CD4-positive, alpha-beta T cell (primary cell): ENCODE measurements around the gene RLBP1. TPM values are rescaled to one million over a fixed set of nuclear protein-coding genes. Genes with fewer than 3 reads are reported as not detected.

Source experiments
- ATAC-seq: fragments of 200-7000 bp; cut with Tn5 transposase; one replicate; pipeline ENCODE4 v1.10.0; 2022; ENCODE audit warnings: mild to moderate bottlenecking; ENCODE audit not compliant: poor library complexity
- CTCF ChIA-PET: fragments of 350-600 bp; sonication (Branson Sonifier 250); formaldehyde crosslinking; loops from one replicate; lab custom pipeline; 2021; ENCODE audit warnings: antibody characterized with exemption, inconsistent platforms; lab: Charles Lee
- POLR2A ChIA-PET: fragments of 350-600 bp; sonication (Branson Sonifier 250); formaldehyde crosslinking; loops from one replicate; lab custom pipeline; 2021; ENCODE audit warnings: antibody characterized with exemption, inconsistent platforms; lab: Charles Lee
- DNase-seq, 14 experiments: peaks; one replicate each; pipeline ENCODE4 v3.0.0-alpha.2; 2013 to 2020; ENCODE audit warnings: mixed read lengths in 2 of 14
- H3K27ac ChIP-seq, 2 donors: one replicate each; pipeline versions ENCODE4 v1.5.1 to v1.7.0; 2013; ENCODE audit warnings: low read length in 2 of 2, low read depth in 1 of 2, mild to moderate bottlenecking in 1 of 2
- H3K27me3 ChIP-seq, 2 experiments: 1 replicate in 1 of 2; 2 replicates in 1 of 2; pipeline versions ENCODE4 v1.6.1 to v1.7.0; 2013; ENCODE audit warnings: low read length in 2 of 2, control low read depth in 1 of 2, mild to moderate bottlenecking in 1 of 2, moderate library complexity in 1 of 2; ENCODE audit not compliant: insufficient read depth in 2 of 2, control insufficient read depth in 1 of 2
- H3K36me3 ChIP-seq: one replicate; pipeline ENCODE4 v1.6.1; 2013; ENCODE audit warnings: low read length, control low read depth; ENCODE audit not compliant: insufficient read depth
- H3K4me1 ChIP-seq: one replicate; pipeline ENCODE4 v1.6.1; 2013; ENCODE audit warnings: low read length, control low read depth; ENCODE audit not compliant: insufficient read depth
- H3K4me3 ChIP-seq: one replicate; pipeline ENCODE4 v1.5.1; 2013; ENCODE audit warnings: mild to moderate bottlenecking, low read length, moderate library complexity
- H3K9me3 ChIP-seq, 2 experiments: 1 replicate in 1 of 2; 2 replicates in 1 of 2; pipeline versions ENCODE4 v1.6.1 to v1.7.0; 2013; ENCODE audit warnings: low read length in 2 of 2, mild to moderate bottlenecking in 2 of 2, control low read depth in 1 of 2, moderate library complexity in 1 of 2; ENCODE audit not compliant: control insufficient read depth in 1 of 2, insufficient read depth in 1 of 2
- H3K27ac Mint-ChIP-seq: one replicate; pipeline ENCODE4 v1.8.0; 2020; ENCODE audit warnings: mixed read lengths
- H3K27me3 Mint-ChIP-seq: one replicate; pipeline ENCODE4 v1.8.0; 2021; ENCODE audit warnings: mixed read lengths
- H3K36me3 Mint-ChIP-seq: one replicate; pipeline ENCODE4 v1.8.0; 2021; ENCODE audit warnings: low read depth, mixed read lengths
- H3K4me1 Mint-ChIP-seq: one replicate; pipeline ENCODE4 v1.8.0; 2021; ENCODE audit warnings: low read depth, mixed read lengths
- H3K4me3 Mint-ChIP-seq: one replicate; pipeline ENCODE4 v1.8.0; 2020; ENCODE audit warnings: mild to moderate bottlenecking, mixed read lengths
- H3K9me3 Mint-ChIP-seq: one replicate; pipeline ENCODE4 v1.8.0; 2020; ENCODE audit warnings: mixed read lengths
- CTCF ChIP-seq: fragments of 200-600 bp; IDR thresholded peaks from one replicate; pipeline ENCODE4 v1.8.0; 2022; ENCODE audit warnings: antibody characterized with exemption, mild to moderate bottlenecking
- intact Hi-C, 2 experiments: fragments of 100-400 bp; cut with DNase I in 1 of 2; cut with micrococcal nuclease in 1 of 2; formaldehyde crosslinking; loops; one replicate each; pipeline versions ENCODE4 v1.15.1 to v1.9.0; 2023 to 2025; cut with DNase I, micrococcal nuclease
- total RNA-seq, 174 experiments: library from RNA in 2 of 174; stranded (reverse) in 2 of 174; gene quantifications; one replicate each; pipeline ENCODE4 v1.2.3 and lab custom pipeline; 2021 to 2026

Gene RLBP1
- total RNA-seq, 2 experiments from 2014 or later = not detected

- ChIA-PET CTCF (interaction anchor here (1.7 kb wide), 1 partner anchor 19 kb away, joined by 5 read pairs; no protein-coding TSS in a partner anchor), POLR2A (no interaction called here)
- H3K9me3 Mint-ChIP-seq = no peaks in the 10 kb centered on the region
- no peaks in the 10 kb centered on the region for H3K36me3 ChIP-seq
- H3K4me1 ChIP-seq = no peaks in the 10 kb centered on the region
- DNase-seq = no peak
- no peak overlapping the region for H3K27ac ChIP-seq
- no peak overlapping the region for H3K4me3 ChIP-seq
- H3K27me3 Mint-ChIP-seq = peaks cover 15% of the 10 kb centered on the region
- no peaks in the 10 kb centered on the region for H3K36me3 Mint-ChIP-seq
- H3K27ac Mint-ChIP-seq = no peak overlapping the region
- H3K9me3 ChIP-seq = no peaks in the 10 kb centered on the region
- no peak overlapping the region for H3K4me3 Mint-ChIP-seq
- intact Hi-C loops = no loop called here
- no peak for TF ChIP-seq CTCF
- no peak for ATAC-seq
- no peaks in the 10 kb centered on the region for H3K27me3 ChIP-seq
- H3K4me1 Mint-ChIP-seq = no peaks in the 10 kb centered on the region
Observed at GRCh38 chr15:89225588-89225987, 4.2 kb upstream of the RLBP1 start.

- ATAC-seq (no peak), DNase-seq (no peak)
- H3K27me3 Mint-ChIP-seq = no peaks in the 10 kb centered on the region
- H3K4me1 ChIP-seq = no peaks in the 10 kb centered on the region
- no peaks in the 10 kb centered on the region for H3K4me1 Mint-ChIP-seq
- H3K4me3 ChIP-seq = no peak overlapping the region
- no peak overlapping the region for H3K27ac Mint-ChIP-seq
- POLR2A ChIA-PET = no interaction called here
- H3K36me3 ChIP-seq = no peaks in the 10 kb centered on the region
- H3K4me3 Mint-ChIP-seq = no peak overlapping the region
- intact Hi-C loops = no loop called here
- H3K27me3 ChIP-seq = no peaks in the 10 kb centered on the region
- H3K9me3 ChIP-seq = no peaks in the 10 kb centered on the region
- H3K27ac ChIP-seq = no peak overlapping the region
- CTCF ChIA-PET = interaction anchor here (1.9 kb wide), 1 partner anchor 12 kb away, joined by 10 read pairs; no protein-coding TSS in a partner anchor
- H3K9me3 Mint-ChIP-seq = no peaks in the 10 kb centered on the region
- no peak for TF ChIP-seq CTCF
- no peaks in the 10 kb centered on the region for H3K36me3 Mint-ChIP-seq
Observed at GRCh38 chr15:89218531-89218930, 2.8 kb downstream of the RLBP1 start.

- no peak overlapping the region for H3K4me3 Mint-ChIP-seq
- Histone ChIP-seq H3K27me3 (no peaks in the 10 kb centered on the region), H3K9me3 (no peaks in the 10 kb centered on the region), H3K4me1 (no peaks in the 10 kb centered on the region), H3K4me3 (no peak overlapping the region), H3K27ac (no peak overlapping the region), H3K36me3 (no peaks in the 10 kb centered on the region)
- no peaks in the 10 kb centered on the region for H3K27me3 Mint-ChIP-seq
- CTCF ChIA-PET = interaction anchor here (1.9 kb wide), 1 partner anchor 11 kb away, joined by 10 read pairs; no protein-coding TSS in a partner anchor
- H3K36me3 Mint-ChIP-seq = no peaks in the 10 kb centered on the region
- intact Hi-C loops = no loop called here
- POLR2A ChIA-PET = no interaction called here
- no peak for TF ChIP-seq CTCF
- no peaks in the 10 kb centered on the region for H3K9me3 Mint-ChIP-seq
- H3K4me1 Mint-ChIP-seq = no peaks in the 10 kb centered on the region
- no peak for DNase-seq
- H3K27ac Mint-ChIP-seq = no peak overlapping the region
- no peak for ATAC-seq
Observed at GRCh38 chr15:89217686-89218376, 3.5 kb downstream of the RLBP1 start.
